Erythroblast (primary cell): Measurements from ENCODE around the gene CARTPT.

Experiments used
- GATA1 ChIP-seq: IDR thresholded peaks from 2 replicates; pipeline ENCODE4 v1.6.1; 2011; ENCODE audit warnings: low read depth, mild to moderate bottlenecking, control low read depth, low read length, moderate library complexity
- POLR2A ChIP-seq: IDR thresholded peaks from 2 replicates; pipeline ENCODE4 v1.6.1; 2011; ENCODE audit warnings: mild to moderate bottlenecking, low read length

- TF ChIP-seq POLR2A (no peak), GATA1 (no peak)
Measured at GRCh38 chr5:71693828-71694427, 25.1 kb upstream of the CARTPT start.
